Measurements from ENCODE around the gene SREK1. TPM values are rescaled to one million over a fixed set of nuclear protein-coding genes. Genes with fewer than 3 reads are reported as not detected.

SREK1 gene
- total RNA-seq, 1 experiment from 2014 or later, result 45.0 TPM

GRCh38 chr5:66174338-66174737 is 30.2 kb downstream of the SREK1 start:
- Histone ChIP-seq H3K27me3 (replicated peaks) (no peaks in the 10 kb centered on the region), H3K4me3 (no peak overlapping the region), H3K27ac (no peak overlapping the region), H3K4me1 (replicated peaks) (no peaks in the 10 kb centered on the region), H3K9me3 (replicated peaks) (no peaks in the 10 kb centered on the region), H3K36me3 (peaks cover 93% of the 10 kb centered on the region)
- DNase-seq (ENCODE audit: low read depth in 1 of 2, low spot score in 2 of 2), result no peak

- no peaks in the 10 kb centered on the region for H3K4me1 ChIP-seq (replicated peaks)
- no peak overlapping the region for H3K4me3 ChIP-seq
- H3K27me3 ChIP-seq (replicated peaks), result no peaks in the 10 kb centered on the region
- no peak for DNase-seq (ENCODE audit: low read depth in 1 of 2, low spot score in 2 of 2)
- H3K36me3 ChIP-seq, result peaks cover 82% of the 10 kb centered on the region
- H3K9me3 ChIP-seq (replicated peaks), result no peaks in the 10 kb centered on the region
- no peak overlapping the region for H3K27ac ChIP-seq
Measured at GRCh38 chr5:66178799-66179198, 34.7 kb downstream of the SREK1 start.

GRCh38 chr5:66179297-66180051 is 35.4 kb downstream of the SREK1 start:
- H3K9me3 ChIP-seq (replicated peaks), result no peaks in the 10 kb centered on the region
- DNase-seq (ENCODE audit: low read depth in 1 of 2, low spot score in 2 of 2), result no peak
- H3K27me3 ChIP-seq (replicated peaks), result no peaks in the 10 kb centered on the region
- no peak overlapping the region for H3K4me3 ChIP-seq
- no peak overlapping the region for H3K27ac ChIP-seq
- peaks cover 76% of the 10 kb centered on the region for H3K36me3 ChIP-seq
- H3K4me1 ChIP-seq (replicated peaks), result no peaks in the 10 kb centered on the region

- H3K36me3 ChIP-seq, result peaks cover 65% of the 10 kb centered on the region
- H3K4me3 ChIP-seq, result no peak overlapping the region
- H3K27ac ChIP-seq, result no peak overlapping the region
- DNase-seq (ENCODE audit: low read depth in 1 of 2, low spot score in 2 of 2), result no peak
- H3K27me3 ChIP-seq (replicated peaks), result no peaks in the 10 kb centered on the region
- no peaks in the 10 kb centered on the region for H3K4me1 ChIP-seq (replicated peaks)
- no peaks in the 10 kb centered on the region for H3K9me3 ChIP-seq (replicated peaks)
Measured at GRCh38 chr5:66180282-66181155, 36.4 kb downstream of the SREK1 start.

DNA sequence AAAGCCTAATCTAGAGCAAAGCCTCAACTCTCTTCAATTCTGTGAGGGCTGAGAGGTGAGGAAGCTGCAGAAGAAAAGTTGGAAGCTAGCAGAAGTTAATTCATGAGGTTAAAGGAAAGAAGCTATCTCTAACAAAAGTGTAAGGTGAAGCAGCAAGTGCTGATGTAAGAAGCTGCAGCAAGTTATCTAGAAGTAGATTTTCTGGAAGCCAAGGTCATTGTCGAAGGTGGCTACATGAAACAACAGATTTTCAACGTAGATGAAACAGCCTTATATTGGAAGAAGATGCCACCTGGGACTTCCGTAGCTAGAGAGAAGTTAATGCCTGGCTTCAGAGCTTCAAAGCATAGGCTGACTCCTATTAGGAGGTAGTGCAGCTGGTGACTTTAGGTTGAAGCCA is 42.0 kb downstream of the SREK1 start:
- Histone ChIP-seq H3K4me1 (replicated peaks) (no peaks in the 10 kb centered on the region), H3K36me3 (peaks cover 13% of the 10 kb centered on the region), H3K27ac (no peak overlapping the region), H3K4me3 (no peak overlapping the region), H3K27me3 (replicated peaks) (no peaks in the 10 kb centered on the region), H3K9me3 (replicated peaks) (no peaks in the 10 kb centered on the region)
- DNase-seq (ENCODE audit: low read depth in 1 of 2, low spot score in 2 of 2), result no peak

- no peak overlapping the region for H3K27ac ChIP-seq
- H3K27me3 ChIP-seq (replicated peaks), result no peaks in the 10 kb centered on the region
- H3K9me3 ChIP-seq (replicated peaks), result no peaks in the 10 kb centered on the region
- H3K4me1 ChIP-seq (replicated peaks), result no peaks in the 10 kb centered on the region
- no peak overlapping the region for H3K4me3 ChIP-seq
- H3K36me3 ChIP-seq, result no peaks in the 10 kb centered on the region
- DNase-seq (ENCODE audit: low read depth in 1 of 2, low spot score in 2 of 2), result no peak
Measured at GRCh38 chr5:66193419-66193818, 49.3 kb downstream of the SREK1 start.

- Histone ChIP-seq H3K27me3 (replicated peaks) (no peaks in the 10 kb centered on the region), H3K4me3 (no peak overlapping the region), H3K9me3 (replicated peaks) (no peaks in the 10 kb centered on the region), H3K27ac (no peak overlapping the region), H3K36me3 (no peaks in the 10 kb centered on the region), H3K4me1 (replicated peaks) (no peaks in the 10 kb centered on the region)
- DNase-seq (ENCODE audit: low read depth in 1 of 2, low spot score in 2 of 2), result no peak
Measured at GRCh38 chr5:66197764-66198405, 53.8 kb downstream of the SREK1 start.

GRCh38 chr5:66198837-66199236 is 54.7 kb downstream of the SREK1 start:
- no peak for DNase-seq (ENCODE audit: low read depth in 1 of 2, low spot score in 2 of 2)
- Histone ChIP-seq H3K36me3 (no peaks in the 10 kb centered on the region), H3K27ac (no peak overlapping the region), H3K4me3 (no peak overlapping the region), H3K9me3 (replicated peaks) (no peaks in the 10 kb centered on the region), H3K27me3 (replicated peaks) (no peaks in the 10 kb centered on the region), H3K4me1 (replicated peaks) (no peaks in the 10 kb centered on the region)

DNA sequence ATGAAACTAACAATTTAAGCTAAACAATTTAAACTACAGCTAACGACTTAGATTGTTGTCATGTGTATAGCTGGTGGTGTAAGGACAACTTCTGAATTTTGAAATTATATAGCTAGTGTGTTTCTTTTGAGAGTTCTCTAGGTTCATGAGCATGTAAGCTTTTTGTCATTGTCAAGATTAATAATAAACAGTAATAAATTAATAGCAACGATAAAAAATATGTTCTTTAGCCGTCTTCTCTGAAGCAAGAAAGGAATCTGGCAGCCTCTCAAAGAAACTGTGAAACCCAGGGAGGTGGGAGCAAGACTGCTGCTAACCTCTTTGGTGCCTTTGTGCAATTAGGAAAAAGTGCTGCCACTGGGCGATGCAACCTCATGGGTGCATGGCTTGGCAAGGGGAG is 59.4 kb downstream of the SREK1 start:
- H3K4me1 ChIP-seq (replicated peaks), result no peaks in the 10 kb centered on the region
- no peaks in the 10 kb centered on the region for H3K27me3 ChIP-seq (replicated peaks)
- no peak overlapping the region for H3K4me3 ChIP-seq
- H3K36me3 ChIP-seq, result no peaks in the 10 kb centered on the region
- H3K27ac ChIP-seq, result no peak overlapping the region
- DNase-seq (ENCODE audit: low read depth in 1 of 2, low spot score in 2 of 2), result no peak
- H3K9me3 ChIP-seq (replicated peaks), result 0 out of 2 replicates have a peak, but pooled peaks cover 4% of the 10 kb centered on the region

GRCh38 chr5:66206465-66206864 is 62.4 kb downstream of the SREK1 start:
- H3K36me3 ChIP-seq, result no peaks in the 10 kb centered on the region
- H3K27me3 ChIP-seq (replicated peaks), result no peaks in the 10 kb centered on the region
- H3K4me3 ChIP-seq, result no peak overlapping the region
- no peak for DNase-seq (ENCODE audit: low read depth in 1 of 2, low spot score in 2 of 2)
- H3K4me1 ChIP-seq (replicated peaks), result 0 out of 2 replicates have a peak, but pooled peaks cover 5% of the 10 kb centered on the region
- 0 out of 2 replicates have a peak, but pooled peaks cover 4% of the 10 kb centered on the region for H3K9me3 ChIP-seq (replicated peaks)
- H3K27ac ChIP-seq, result no peak overlapping the region

GRCh38 chr5:66207800-66208561 is 63.9 kb downstream of the SREK1 start:
- DNase-seq (ENCODE audit: low read depth in 1 of 2, low spot score in 2 of 2), result no peak
- Histone ChIP-seq H3K9me3 (replicated peaks) (0 out of 2 replicates have a peak, but pooled peaks cover 4% of the 10 kb centered on the region), H3K36me3 (no peaks in the 10 kb centered on the region), H3K4me1 (replicated peaks) (0 out of 2 replicates have a peak, but pooled peaks cover 5% of the 10 kb centered on the region), H3K4me3 (no peak overlapping the region), H3K27me3 (replicated peaks) (0 out of 2 replicates have a peak, but pooled peaks cover 4% of the 10 kb centered on the region), H3K27ac (no peak overlapping the region)

DNA sequence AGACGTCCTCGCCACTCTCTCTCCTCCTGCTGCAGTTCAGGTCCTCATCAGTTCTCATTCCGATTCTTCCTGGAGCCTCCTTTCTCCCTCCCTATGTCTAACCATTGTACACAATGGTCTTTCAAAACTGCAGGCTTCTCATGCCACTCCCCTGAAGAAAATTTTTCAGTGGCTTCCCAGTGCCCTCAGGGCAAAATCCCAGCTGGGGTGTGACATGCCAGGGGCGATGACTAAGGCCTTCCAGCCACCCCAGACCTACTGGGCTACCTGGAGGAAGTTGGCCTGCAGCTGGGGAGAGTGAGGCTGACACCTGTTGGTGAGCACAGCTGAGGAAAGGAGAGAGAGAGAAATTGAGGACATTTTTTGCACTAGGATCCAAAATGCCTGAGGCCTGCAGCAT is 65.2 kb downstream of the SREK1 start:
- H3K36me3 ChIP-seq, result no peaks in the 10 kb centered on the region
- H3K27me3 ChIP-seq (replicated peaks), result 0 out of 2 replicates have a peak, but pooled peaks cover 4% of the 10 kb centered on the region
- 0 out of 2 replicates have a peak, but pooled peaks cover 5% of the 10 kb centered on the region for H3K4me1 ChIP-seq (replicated peaks)
- H3K9me3 ChIP-seq (replicated peaks), result 0 out of 2 replicates have a peak, but pooled peaks cover 4% of the 10 kb centered on the region
- DNase-seq (ENCODE audit: low read depth in 1 of 2, low spot score in 2 of 2), result peak in 1 of 2 experiments; percentile 19
- H3K27ac ChIP-seq, result no peak overlapping the region
- H3K4me3 ChIP-seq, result no peak overlapping the region

GRCh38 chr5:66209794-66210193 is 65.7 kb downstream of the SREK1 start:
- H3K4me3 ChIP-seq, result no peak overlapping the region
- no peaks in the 10 kb centered on the region for H3K36me3 ChIP-seq
- 0 out of 2 replicates have a peak, but pooled peaks cover 4% of the 10 kb centered on the region for H3K27me3 ChIP-seq (replicated peaks)
- no peak overlapping the region for H3K27ac ChIP-seq
- DNase-seq (ENCODE audit: low read depth in 1 of 2, low spot score in 2 of 2), result no peak
- 0 out of 2 replicates have a peak, but pooled peaks cover 5% of the 10 kb centered on the region for H3K4me1 ChIP-seq (replicated peaks)
- H3K9me3 ChIP-seq (replicated peaks), result 0 out of 2 replicates have a peak, but pooled peaks cover 4% of the 10 kb centered on the region
